ENCODE measurements around the gene ATP5IF1.

ATP5IF1 gene

GRCh38 chr1:28258628-28259251 lies 22.8 kb downstream of the ATP5IF1 start:
- Histone ChIP-seq H3K36me3 (replicated peaks; ENCODE audit: insufficient read depth, low read length) (no peaks in the 10 kb centered on the region), H3K79me2 (ENCODE audit: low read length) (peaks cover 42% of the 10 kb centered on the region), H4K20me1 (ENCODE audit: insufficient read depth, low read length) (no peaks in the 10 kb centered on the region; the same call in 1 of the 2 replicates), H3K4me3 (ENCODE audit: low read length) (peak overlapping the region; percentile 27), H3K9ac (ENCODE audit: low read length) (peak overlapping the region; percentile 26; the same call in 1 of the 2 replicates), H3K27me3 (replicated peaks; ENCODE audit: insufficient read depth, low read length) (no peaks in the 10 kb centered on the region), H3F3A (ENCODE audit: insufficient read depth, low read length) (no peaks in the 10 kb centered on the region), H3K27ac (ENCODE audit: low read length) (peak overlapping the region; percentile 7; the same call in 1 of the 2 replicates), H3K4me2 (ENCODE audit: low read depth, low read length) (peak overlapping the region; percentile 79), H2AFZ (ENCODE audit: low read length) (peak overlapping the region; percentile 74), H3K9me3 (replicated peaks; ENCODE audit: insufficient read depth, low read length) (no peaks in the 10 kb centered on the region), H3K4me1 (ENCODE audit: low read length) (peaks cover 16% of the 10 kb centered on the region), H3K9me2 (replicated peaks; ENCODE audit: insufficient read depth, low read length) (no peaks in the 10 kb centered on the region)
- no peak for DNase-seq
- TF ChIP-seq EZH2phosphoT487 (IDR thresholded peaks at IDR 0.05; ENCODE audit: low read length): no peak
- TF ChIP-seq CTCF (IDR thresholded peaks at IDR 0.05; ENCODE audit: low read length): no peak
- no peak for TF ChIP-seq EZH2 (optimal IDR thresholded peaks at IDR 0.05; ENCODE audit: low read depth, low read length)

- Histone ChIP-seq H3K9ac (ENCODE audit: low read length) (peak within 1 kb of the TSS; percentile 86), H3K9me2 (replicated peaks; ENCODE audit: insufficient read depth, low read length) (no peaks in the 10 kb centered on the region), H4K20me1 (ENCODE audit: insufficient read depth, low read length) (no peaks in the 10 kb centered on the region; the same call in 1 of the 2 replicates), H3K4me1 (ENCODE audit: low read length) (peaks cover 16% of the 10 kb centered on the region), H3K27me3 (replicated peaks; ENCODE audit: insufficient read depth, low read length) (no peaks in the 10 kb centered on the region), H3F3A (ENCODE audit: insufficient read depth, low read length) (no peaks in the 10 kb centered on the region), H2AFZ (ENCODE audit: low read length) (peak within 1 kb of the TSS; percentile 74), H3K4me2 (ENCODE audit: low read depth, low read length) (peak within 1 kb of the TSS; percentile 93), H3K27ac (ENCODE audit: low read length) (peak within 1 kb of the TSS; percentile 26; the same call in 1 of the 2 replicates), H3K4me3 (ENCODE audit: low read length) (peak within 1 kb of the TSS; percentile 99), H3K79me2 (ENCODE audit: low read length) (peaks cover 48% of the 10 kb centered on the region), H3K36me3 (replicated peaks; ENCODE audit: insufficient read depth, low read length) (no peaks in the 10 kb centered on the region), H3K9me3 (replicated peaks; ENCODE audit: insufficient read depth, low read length) (no peaks in the 10 kb centered on the region)
- TF ChIP-seq CTCF (IDR thresholded peaks at IDR 0.05; ENCODE audit: low read length) (no peak), EZH2 (optimal IDR thresholded peaks at IDR 0.05; ENCODE audit: low read depth, low read length) (no peak), EZH2phosphoT487 (IDR thresholded peaks at IDR 0.05; ENCODE audit: low read length) (no peak)
- peak; percentile 99 for DNase-seq
These were observed 23.5 kb downstream of the ATP5IF1 start, which contains the start of gene SESN2 for GRCh38 chr1:28259252-28259933. Gene SESN2, plus strand, starts transcription at chr1:28259518. Its CDS starts 330 bp downstream, at chr1:28259848.

- Histone ChIP-seq H3K9me2 (replicated peaks; ENCODE audit: insufficient read depth, low read length) (no peaks in the 10 kb centered on the region), H3K27me3 (replicated peaks; ENCODE audit: insufficient read depth, low read length) (no peaks in the 10 kb centered on the region), H3K4me2 (ENCODE audit: low read depth, low read length) (peak overlapping the region; percentile 93), H3K9ac (ENCODE audit: low read length) (peak overlapping the region; percentile 86), H3F3A (ENCODE audit: insufficient read depth, low read length) (no peaks in the 10 kb centered on the region), H3K79me2 (ENCODE audit: low read length) (peaks cover 55% of the 10 kb centered on the region), H2AFZ (ENCODE audit: low read length) (peak overlapping the region; percentile 65), H3K36me3 (replicated peaks; ENCODE audit: insufficient read depth, low read length) (no peaks in the 10 kb centered on the region), H3K27ac (ENCODE audit: low read length) (peak overlapping the region; percentile 26; the same call in 1 of the 2 replicates), H4K20me1 (ENCODE audit: insufficient read depth, low read length) (no peaks in the 10 kb centered on the region; the same call in 1 of the 2 replicates), H3K9me3 (replicated peaks; ENCODE audit: insufficient read depth, low read length) (no peaks in the 10 kb centered on the region), H3K4me1 (ENCODE audit: low read length) (peaks cover 16% of the 10 kb centered on the region), H3K4me3 (ENCODE audit: low read length) (peak overlapping the region; percentile 99)
- DNase-seq: peak; percentile 21
- TF ChIP-seq EZH2 (optimal IDR thresholded peaks at IDR 0.05; ENCODE audit: low read depth, low read length) (no peak), EZH2phosphoT487 (IDR thresholded peaks at IDR 0.05; ENCODE audit: low read length) (no peak), CTCF (IDR thresholded peaks at IDR 0.05; ENCODE audit: low read length) (no peak)
These were observed 24.2 kb downstream of the ATP5IF1 start for GRCh38 chr1:28259934-28260802.
